Measurements from ENCODE around the gene CEBPA. TPM values are rescaled to one million over a fixed set of nuclear protein-coding genes. Genes with fewer than 3 reads are reported as not detected.

Gene CEBPA
- total and polyA plus RNA-seq, 10 of the 15 experiments (the other 5 are each of a cell fraction or from before 2014, with no cell fraction given), result 0.04 to 0.36 (median 0.13) TPM; not detected in 4

DNA sequence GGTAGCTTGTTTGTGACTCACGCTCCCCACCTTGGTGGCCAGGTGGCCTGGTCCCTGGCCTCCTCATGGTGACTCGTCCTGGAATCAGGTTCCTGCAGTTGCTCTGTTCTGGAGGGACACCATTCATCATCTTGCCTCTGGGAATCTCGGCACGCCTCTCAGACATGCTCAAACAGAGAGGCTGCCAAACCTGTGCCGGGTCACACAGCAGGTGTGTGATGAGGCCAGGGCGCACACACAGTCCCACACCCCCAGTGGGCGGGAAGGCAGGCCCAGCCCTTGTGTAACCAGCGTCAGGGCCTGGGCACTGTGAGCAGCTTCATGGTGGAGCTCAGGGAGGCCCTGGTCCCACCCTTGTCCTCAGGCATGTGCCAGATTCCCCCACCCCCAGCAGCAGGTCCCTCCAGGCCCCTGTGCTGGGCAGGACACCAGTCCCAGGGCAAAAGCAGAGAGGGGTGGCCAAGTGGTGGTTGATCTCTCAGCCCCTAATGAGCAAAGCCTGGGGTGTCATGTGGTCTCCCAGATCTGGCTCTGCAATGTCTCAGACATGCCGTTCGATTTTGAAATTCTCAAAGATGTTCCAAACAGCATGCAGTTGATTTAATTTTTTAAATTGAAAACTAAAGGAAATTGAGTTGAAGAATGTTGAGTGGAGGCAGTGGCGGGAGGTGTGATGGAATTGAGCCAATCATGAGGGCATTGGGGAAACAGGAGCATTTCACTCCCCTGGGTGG, 12.1 kb downstream of the CEBPA start:
- no peak overlapping the region for H3K4me3 ChIP-seq
- H3K4me2 ChIP-seq (ENCODE audit: control insufficient read depth, insufficient read depth), result no peak overlapping the region
- H3K27ac ChIP-seq (ENCODE audit: control insufficient read depth, insufficient read depth), result no peak overlapping the region
- no peak overlapping the region for H2AFZ ChIP-seq (ENCODE audit: control insufficient read depth, low read depth, low read length)
- intact Hi-C loops (cut with micrococcal nuclease; ENCODE audit: unreplicated experiment) (no loop called here), in situ Hi-C loops (cut with MboI) (no loop called here)
- H3K27me3 ChIP-seq (replicated peaks in 1 of 2; ENCODE audit: control insufficient read depth in 2 of 2, insufficient read depth in 2 of 2, low read length in 1 of 2), result no peaks in the 10 kb centered on the region
- ATAC-seq (no peak), DNase-seq (ENCODE audit: low read depth, low spot score) (no peak), FAIRE-seq (no peak)
- BruUV-seq (replicated peaks), result no TSS peak
- H3K79me2 ChIP-seq (ENCODE audit: control insufficient read depth, insufficient read depth, low read length), result no peaks in the 10 kb centered on the region
- ChIA-PET POLR2A (no interaction called here), CTCF (no interaction called here), RAD21 (ENCODE audit: unreplicated experiment) (no interaction called here), SMC1A (ENCODE audit: uncharacterized antibody, unreplicated experiment) (no interaction called here)
- no peaks in the 10 kb centered on the region for H3K36me3 ChIP-seq (ENCODE audit: control insufficient read depth in 2 of 2, insufficient read depth in 2 of 2, low read length in 1 of 2)
- H4K20me1 ChIP-seq (ENCODE audit: control insufficient read depth, insufficient read depth), result no peaks in the 10 kb centered on the region
- TF ChIP-seq RELA (IDR thresholded peaks at IDR 0.05; ENCODE audit: borderline replicate concordance, partially characterized antibody) (no peak), SREBF2 (IDR thresholded peaks at IDR 0.05; ENCODE audit: low read length) (no peak), TCF3 (IDR thresholded peaks at IDR 0.05; ENCODE audit: borderline replicate concordance, insufficient read depth, low read depth, low read length) (no peak), SPI1 (IDR thresholded peaks at IDR 0.05; ENCODE audit: borderline replicate concordance, insufficient read depth, low read depth, low read length) (no peak), ATF7 (IDR thresholded peaks at IDR 0.05; ENCODE audit: low read depth) (no peak), IRF4 (IDR thresholded peaks at IDR 0.05; ENCODE audit: low read depth, low read length) (no peak), KAT2A (conservative IDR thresholded peaks at IDR 0.05; ENCODE audit: control insufficient read depth, low read depth, low read length) (no peak), MTA3 (IDR thresholded peaks at IDR 0.05; ENCODE audit: borderline replicate concordance, low read length) (no peak), ZNF217 (IDR thresholded peaks at IDR 0.05) (no peak), DPF2 (IDR thresholded peaks at IDR 0.05) (no peak), EED (IDR thresholded peaks at IDR 0.05; ENCODE audit: low read depth) (no peak), TARDBP (IDR thresholded peaks at IDR 0.05; ENCODE audit: borderline replicate concordance) (no peak), ZNF24 (IDR thresholded peaks at IDR 0.05) (no peak), SMAD5 (IDR thresholded peaks at IDR 0.05; ENCODE audit: low read depth) (no peak), CEBPB (IDR thresholded peaks at IDR 0.05; ENCODE audit: borderline replicate concordance in 1 of 2, low read depth in 2 of 2, low read length in 2 of 2) (no peak), MXI1 (IDR thresholded peaks at IDR 0.05; ENCODE audit: low read depth, low read length) (no peak)
- TF ChIP-seq, protein P1, sequence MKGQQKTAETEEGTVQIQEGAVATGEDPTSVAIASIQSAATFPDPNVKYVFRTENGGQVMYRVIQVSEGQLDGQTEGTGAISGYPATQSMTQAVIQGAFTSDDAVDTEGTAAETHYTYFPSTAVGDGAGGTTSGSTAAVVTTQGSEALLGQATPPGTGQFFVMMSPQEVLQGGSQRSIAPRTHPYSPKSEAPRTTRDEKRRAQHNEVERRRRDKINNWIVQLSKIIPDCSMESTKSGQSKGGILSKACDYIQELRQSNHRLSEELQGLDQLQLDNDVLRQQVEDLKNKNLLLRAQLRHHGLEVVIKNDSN (IDR thresholded peaks at IDR 0.05; ENCODE audit: borderline replicate concordance, extremely low read length, insufficient read depth, low read depth, low read length), result no peak
- TF ChIP-seq, protein P2, sequence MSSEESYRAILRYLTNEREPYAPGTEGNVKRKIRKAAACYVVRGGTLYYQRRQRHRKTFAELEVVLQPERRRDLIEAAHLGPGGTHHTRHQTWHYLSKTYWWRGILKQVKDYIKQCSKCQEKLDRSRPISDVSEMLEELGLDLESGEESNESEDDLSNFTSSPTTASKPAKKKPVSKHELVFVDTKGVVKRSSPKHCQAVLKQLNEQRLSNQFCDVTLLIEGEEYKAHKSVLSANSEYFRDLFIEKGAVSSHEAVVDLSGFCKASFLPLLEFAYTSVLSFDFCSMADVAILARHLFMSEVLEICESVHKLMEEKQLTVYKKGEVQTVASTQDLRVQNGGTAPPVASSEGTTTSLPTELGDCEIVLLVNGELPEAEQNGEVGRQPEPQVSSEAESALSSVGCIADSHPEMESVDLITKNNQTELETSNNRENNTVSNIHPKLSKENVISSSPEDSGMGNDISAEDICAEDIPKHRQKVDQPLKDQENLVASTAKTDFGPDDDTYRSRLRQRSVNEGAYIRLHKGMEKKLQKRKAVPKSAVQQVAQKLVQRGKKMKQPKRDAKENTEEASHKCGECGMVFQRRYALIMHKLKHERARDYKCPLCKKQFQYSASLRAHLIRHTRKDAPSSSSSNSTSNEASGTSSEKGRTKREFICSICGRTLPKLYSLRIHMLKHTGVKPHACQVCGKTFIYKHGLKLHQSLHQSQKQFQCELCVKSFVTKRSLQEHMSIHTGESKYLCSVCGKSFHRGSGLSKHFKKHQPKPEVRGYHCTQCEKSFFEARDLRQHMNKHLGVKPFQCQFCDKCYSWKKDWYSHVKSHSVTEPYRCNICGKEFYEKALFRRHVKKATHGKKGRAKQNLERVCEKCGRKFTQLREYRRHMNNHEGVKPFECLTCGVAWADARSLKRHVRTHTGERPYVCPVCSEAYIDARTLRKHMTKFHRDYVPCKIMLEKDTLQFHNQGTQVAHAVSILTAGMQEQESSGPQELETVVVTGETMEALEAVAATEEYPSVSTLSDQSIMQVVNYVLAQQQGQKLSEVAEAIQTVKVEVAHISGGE (CRISPR knock-in tag; IDR thresholded peaks at IDR 0.05), result no peak
- TF ChIP-seq, protein P3, sequence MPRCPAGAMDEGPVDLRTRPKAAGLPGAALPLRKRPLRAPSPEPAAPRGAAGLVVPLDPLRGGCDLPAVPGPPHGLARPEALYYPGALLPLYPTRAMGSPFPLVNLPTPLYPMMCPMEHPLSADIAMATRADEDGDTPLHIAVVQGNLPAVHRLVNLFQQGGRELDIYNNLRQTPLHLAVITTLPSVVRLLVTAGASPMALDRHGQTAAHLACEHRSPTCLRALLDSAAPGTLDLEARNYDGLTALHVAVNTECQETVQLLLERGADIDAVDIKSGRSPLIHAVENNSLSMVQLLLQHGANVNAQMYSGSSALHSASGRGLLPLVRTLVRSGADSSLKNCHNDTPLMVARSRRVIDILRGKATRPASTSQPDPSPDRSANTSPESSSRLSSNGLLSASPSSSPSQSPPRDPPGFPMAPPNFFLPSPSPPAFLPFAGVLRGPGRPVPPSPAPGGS (IDR thresholded peaks at IDR 0.05; ENCODE audit: borderline replicate concordance, insufficient read depth, low read depth, low read length, poor library complexity, severe bottlenecking), result no peak
- no peak overlapping the region for H3K9ac ChIP-seq (ENCODE audit: control insufficient read depth, insufficient read depth, low read length)
- WGBS (ENCODE audit: insufficient coverage, insufficient replicate concordance, low lambda C conversion rate, missing lambda C conversion rate), result 47% methylated on average over 11 of the region's 11 CpGs
- H3K4me1 ChIP-seq (ENCODE audit: control insufficient read depth, insufficient read depth, low read length), result peaks cover 4% of the 10 kb centered on the region; the same call in 1 of the 2 replicates
- H3K9me3 ChIP-seq (replicated peaks; ENCODE audit: control insufficient read depth, insufficient read depth, low read length), result peaks cover 3% of the 10 kb centered on the region; the same call in 2 of the 3 replicates

Data from GM12878 (cell line).